Measurements from ENCODE around the gene CASP2.
"Not testable (repeated sequence)": the region's sequence is repeated elsewhere in the genome, so short reads cannot be mapped to it uniquely, and the experiment has no call there.

Gene CASP2

DNA sequence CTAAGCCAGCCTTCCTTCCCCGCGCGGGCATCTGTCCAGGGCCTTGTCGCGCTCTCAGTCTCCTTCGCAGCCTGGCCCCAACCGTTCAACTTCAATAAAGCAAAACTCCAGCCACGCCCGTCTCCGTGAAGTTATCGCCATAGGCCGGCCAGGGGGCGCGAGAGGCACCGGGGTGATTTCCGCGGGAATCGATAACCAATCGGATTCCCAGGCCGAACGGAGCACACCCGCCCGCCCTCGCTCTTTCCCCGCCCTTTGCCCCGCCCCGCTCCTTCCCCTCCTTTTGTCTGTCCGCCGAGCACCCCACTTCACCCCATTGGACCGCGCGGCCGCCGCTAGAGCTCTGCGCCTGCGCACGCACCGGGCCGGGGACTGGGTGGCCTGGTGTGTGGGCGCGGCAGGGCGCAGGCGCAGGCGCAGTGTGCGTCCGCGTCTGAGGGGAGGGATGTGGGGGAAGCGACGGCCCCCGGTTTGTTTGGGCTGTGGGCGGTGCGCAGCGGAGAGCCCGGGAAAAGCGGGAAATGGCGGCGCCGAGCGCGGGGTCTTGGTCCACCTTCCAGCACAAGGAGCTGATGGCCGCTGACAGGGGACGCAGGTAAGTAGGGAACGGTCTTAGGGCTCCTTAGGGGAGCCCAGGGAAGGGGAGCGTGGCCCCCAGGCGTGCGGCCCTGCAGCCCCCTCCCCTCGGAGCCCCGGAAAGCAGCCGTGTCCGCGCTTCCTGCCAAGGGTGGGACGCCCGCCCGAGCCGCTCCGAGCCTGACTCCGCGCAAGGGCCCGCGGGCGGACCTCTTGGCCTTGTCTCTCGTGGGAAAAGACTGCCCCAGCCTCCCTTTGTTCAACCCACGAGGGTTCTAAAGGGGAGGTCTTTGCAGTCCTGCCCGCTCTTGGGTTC is at the start of gene CASP2:
CASP2 (plus strand) TSS at position 417 of the 892 bp plus-strand sequence; CDS start at position 522, 105 bp downstream.
- DNase-seq (ENCODE audit: low spot score): peak; percentile 100

DNA sequence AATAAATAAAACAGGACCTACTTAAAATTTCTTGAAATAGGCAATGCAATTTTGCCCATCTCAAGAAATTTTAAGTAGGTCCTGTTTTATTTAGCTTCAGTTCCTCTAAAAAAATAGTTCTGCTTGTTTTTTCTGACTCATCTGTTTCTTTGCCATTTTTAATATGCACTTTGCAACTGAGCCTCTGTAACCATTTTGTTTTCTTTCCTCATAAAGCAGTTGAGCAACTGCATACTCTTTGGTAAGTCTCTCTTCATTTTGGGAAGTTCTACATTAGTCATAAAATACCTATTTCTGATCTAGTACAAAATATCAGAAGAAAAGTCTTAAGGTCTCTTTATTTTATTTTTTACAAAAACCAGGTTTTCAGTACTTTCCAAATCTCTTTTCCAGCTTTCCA is 48.3 kb upstream of the CASP2 start:
- DNase-seq (ENCODE audit: low spot score): no peak

DNA sequence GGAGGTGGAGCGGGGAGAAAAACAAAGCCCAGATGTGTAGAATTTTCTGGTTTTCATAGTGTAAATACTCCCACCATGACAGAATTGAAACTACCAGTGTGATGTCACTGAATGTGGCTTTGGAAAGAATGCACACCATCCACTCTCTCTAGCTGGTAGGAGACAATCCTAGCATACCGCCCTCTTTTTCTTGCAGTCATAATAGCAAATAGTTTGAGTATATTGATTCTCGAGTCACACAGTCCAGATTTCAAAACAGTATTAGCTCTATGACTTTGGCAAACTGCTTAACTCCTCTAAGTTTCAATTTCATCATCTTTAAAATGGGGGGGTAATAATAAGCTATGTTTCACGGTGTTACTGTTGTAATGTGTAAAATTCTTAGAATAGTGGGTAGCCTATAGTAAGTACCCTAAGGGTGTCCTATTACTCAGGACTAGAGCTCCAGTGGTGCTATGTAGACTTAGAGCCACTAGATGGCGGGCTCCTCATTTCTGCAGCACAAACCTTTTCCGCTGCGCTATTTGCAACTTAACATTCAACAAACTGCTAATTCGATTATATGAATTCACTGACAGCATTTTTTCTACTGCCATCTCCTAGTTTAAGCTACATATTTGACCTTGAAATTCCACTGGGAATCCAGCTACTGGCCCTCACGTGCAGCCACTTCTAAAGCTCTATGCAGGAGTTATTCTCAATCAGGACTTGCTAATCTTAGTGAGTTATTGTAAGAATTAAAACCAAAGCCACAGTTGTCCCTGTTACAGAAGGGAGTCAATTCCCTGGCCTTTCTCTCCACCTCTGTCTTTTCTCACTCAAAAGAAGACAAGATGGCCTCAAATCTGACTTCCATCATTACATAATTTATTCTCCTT is 47.6 kb upstream of the CASP2 start:
- DNase-seq (ENCODE audit: low spot score): peak; percentile 34

DNA sequence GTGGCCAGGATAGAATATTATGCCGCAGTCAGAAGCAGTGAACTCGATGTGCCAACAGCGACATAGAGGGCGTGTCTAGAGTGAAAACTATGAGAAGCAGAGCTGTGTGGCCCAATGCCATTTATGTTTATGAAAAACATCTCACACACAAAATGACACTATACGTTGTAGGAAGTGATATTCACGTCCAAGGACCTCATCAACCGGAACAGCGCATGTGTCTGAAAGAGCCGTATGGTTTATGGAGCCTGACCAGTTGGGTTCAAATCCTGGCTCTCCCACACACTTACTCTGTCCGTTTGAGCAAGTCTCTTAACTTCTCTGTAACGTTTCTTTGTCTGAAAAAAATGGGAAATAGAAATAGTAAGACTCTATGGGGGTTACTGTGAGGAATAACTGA is 45.8 kb upstream of the CASP2 start:
- DNase-seq (ENCODE audit: low spot score): no peak

DNA sequence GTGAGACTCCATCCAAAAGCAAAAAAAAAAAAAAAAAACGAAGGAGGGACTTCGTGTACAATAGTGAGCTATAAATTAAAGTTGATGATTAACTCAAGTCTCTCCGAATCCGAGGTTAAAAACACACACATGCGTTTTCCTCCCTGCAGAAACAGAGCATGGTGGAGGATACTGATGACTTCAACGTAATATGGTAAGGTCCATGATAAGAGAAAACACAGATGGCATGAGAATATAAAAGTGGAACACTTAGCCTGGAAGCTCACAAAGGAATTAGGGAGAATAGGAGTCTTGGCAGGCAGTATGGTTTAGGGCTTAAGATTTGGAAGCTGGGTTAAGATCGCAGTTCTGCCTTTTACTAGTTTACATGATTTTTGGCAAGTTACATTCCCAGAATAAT is 45.0 kb upstream of the CASP2 start:
- no peak for DNase-seq (ENCODE audit: low spot score)

DNA sequence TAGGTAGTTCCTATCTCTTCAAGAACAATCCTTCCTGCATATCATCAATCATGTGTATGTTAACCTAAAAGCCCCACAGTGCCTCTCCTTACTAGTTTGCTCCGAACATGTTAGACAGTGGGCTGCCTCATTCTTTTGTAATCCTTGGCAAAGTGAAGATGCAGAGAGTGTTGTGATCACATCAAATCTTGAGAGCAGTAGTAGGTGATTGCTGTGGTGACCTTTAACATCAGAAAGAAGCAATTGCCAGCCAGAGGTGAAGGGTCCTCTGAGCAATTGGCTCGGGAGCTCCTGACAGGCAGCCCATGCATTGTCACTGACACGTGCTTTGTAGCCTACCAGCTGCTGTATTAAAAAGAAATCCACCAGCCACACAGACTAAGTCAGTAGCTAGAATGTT is 44.5 kb upstream of the CASP2 start:
- no peak for DNase-seq (ENCODE audit: low spot score)

DNA sequence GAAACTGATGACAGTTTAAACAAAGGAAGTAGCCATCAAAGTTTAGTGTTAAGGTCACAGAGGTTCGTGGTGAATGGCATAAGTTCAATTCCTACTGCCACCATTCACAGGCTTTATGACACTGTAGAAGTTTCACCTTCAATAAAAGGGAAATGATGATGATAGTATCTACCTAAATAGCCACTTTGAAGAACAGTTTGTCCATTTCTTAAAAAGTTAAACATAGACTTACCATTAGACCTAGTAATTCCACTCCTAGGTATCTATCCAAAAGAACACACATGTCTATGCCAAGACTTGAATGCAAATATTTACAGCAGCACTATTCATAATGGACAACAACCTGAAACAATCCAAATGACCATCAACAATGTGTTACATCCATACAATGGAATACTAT is 43.8 kb upstream of the CASP2 start:
- DNase-seq (ENCODE audit: low spot score): no peak

DNA sequence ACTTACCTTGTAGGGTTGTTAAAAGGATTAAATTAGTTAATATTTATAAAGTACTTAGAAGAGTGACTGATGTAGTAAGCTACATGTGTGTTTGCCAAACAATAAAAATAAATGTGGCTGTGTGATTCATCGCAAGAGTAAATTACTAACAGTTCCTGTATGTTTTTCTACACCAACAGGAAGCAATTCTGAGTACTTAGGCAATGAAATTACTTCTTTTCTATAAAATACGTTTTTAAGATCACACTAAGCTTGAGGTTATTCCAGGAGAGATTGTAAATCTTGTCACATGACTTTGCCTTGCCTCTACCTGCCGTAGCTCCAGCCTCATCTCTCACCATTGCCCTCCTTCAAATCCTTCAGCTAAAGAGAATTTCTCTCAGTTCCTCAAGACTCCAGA is 43.0 kb upstream of the CASP2 start:
- DNase-seq (ENCODE audit: low spot score): no peak

DNA sequence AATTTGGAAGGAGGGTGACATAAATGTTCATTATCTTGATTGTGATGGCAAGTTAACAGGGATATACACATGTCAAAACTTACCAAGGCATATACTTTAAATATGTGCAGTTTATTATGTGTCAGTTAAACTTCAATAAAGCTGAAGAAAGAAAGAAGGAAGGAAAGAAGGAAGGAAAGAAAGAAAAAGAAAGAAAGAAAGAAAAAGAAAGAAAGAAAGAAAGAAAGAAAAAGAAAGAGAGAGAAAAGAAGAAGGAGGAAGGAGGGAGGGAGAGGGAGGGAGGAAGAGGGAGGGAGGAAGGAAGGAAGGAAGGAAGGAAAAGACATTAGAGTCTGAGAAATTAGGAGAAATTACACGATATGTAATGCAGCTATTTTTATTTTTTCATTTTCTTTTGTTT is 40.8 kb upstream of the CASP2 start:
- DNase-seq (ENCODE audit: low spot score): no peak

DNA sequence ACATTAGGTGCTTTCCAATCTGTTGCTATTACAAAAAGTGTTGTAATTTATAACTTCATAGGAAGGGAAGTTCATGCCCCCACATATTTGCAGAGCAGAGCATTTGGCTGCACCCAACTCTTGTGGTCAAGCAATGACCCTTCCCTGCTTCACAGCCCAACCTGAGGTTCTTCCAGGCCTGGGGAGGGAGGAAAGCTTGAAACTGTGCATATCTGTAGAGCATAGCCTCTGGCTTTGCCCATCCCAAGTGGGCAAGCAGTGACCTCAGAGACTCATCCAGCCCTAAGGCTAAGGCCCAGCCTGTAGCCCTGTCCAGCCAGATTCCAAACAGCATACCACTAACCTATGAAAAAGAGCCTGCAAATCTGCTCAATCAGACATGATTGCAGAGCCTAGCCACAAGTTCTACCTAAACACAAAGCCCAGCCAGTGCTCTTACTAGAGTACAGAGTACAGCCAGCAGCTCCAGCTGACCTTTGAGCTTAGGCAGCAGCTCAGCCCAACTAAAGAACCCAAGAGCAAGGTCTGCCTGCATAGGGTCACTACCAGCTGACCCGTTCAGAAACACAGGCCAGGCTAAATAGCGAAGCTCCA is 39.3 kb upstream of the CASP2 start:
- DNase-seq (ENCODE audit: low spot score): no peak

DNA sequence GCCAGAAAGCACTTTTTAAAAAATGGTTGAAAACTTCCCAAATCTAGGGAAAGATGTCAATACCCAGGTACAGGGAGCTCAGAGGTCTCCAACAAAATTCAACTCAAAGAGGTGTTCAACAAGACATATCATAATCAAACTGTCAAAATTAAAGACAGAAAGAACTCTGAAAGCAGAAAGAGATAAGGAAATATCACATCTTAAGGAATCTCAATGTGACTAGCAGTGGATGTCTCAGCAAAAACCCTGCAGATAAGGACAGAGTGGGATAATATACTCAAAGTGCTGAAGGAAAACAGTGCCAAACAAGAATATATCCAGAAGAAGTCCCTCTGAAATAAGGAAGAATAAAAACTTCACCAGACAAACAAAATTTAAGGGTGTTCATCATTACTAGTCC is 38.0 kb upstream of the CASP2 start:
- no peak for DNase-seq (ENCODE audit: low spot score)

DNA sequence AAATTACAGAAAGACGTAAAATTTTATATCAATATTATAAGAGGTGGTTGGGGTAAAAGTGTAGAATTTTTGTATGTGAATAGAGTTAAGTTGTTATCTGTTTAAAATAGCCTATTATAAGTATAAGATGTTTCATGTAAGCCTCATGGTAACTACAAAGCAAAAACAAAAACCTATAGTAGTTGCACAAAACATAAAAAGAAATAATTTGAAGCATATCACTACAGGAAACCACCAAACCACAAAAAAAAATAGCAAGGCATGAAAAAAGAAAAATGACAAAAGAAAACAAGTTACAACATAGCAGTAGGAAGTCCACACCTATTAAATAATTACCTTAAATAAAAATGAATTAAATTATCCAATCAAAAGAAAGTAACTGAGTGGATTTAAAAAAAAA is 37.3 kb upstream of the CASP2 start:
- DNase-seq (ENCODE audit: low spot score): no peak

DNA sequence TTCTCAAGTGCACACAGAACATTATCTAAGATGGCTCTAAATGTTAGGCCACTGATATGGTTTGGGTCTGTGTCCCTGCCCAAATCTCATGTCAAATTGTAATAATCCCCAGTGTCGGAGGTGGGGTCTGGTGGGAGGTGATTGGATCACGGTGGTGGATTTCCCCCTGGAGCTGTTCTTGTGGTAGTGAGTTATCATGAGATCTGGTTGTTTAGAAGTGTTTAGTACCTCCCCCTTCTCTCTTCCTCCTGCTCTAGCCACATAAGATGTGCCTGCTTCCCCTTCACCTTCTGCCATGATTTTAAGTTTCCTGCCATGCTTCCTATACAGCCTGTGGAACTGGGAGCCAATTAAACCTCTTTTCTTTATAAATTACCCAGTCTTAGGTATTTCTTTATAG is 36.1 kb upstream of the CASP2 start:
- no peak for DNase-seq (ENCODE audit: low spot score)

DNA sequence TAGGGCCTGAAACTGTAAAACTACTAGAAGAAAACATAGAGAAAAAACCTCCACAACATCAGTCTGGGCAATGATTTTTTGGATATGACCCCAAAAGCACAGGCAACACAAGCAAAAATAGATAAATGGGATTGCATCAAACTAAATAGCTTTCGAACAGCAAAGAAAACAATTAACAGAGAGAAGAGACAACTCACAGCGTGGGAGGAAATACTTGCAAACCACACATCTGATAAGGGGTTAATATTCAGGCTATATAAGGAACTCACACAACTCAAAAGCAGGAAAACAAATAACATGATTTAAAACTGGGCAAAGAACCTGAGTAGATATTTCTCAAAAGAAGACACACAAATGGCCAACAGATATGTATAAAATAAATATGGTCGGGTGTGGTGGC is 32.6 kb upstream of the CASP2 start:
- DNase-seq (ENCODE audit: low spot score): no peak

DNA sequence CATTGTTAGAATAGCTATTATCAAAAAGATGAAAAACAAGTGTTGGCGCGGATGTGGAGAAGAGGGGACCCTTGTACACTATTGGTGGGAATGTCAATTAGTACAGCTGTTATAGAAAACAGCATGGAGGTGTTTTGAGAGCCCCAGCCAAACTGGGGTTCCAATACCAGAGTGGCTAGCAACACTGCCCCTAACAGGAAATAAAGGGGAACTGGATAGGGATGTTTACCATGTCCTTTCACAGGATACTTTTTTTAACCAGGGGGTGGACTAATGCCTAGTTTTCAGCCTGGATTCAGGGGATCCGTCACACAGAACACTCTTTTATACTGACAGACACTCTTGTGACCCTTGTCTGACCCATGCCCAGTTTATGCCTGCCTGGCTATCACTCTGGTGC is 31.8 kb upstream of the CASP2 start:
- DNase-seq (ENCODE audit: low spot score): no peak

DNA sequence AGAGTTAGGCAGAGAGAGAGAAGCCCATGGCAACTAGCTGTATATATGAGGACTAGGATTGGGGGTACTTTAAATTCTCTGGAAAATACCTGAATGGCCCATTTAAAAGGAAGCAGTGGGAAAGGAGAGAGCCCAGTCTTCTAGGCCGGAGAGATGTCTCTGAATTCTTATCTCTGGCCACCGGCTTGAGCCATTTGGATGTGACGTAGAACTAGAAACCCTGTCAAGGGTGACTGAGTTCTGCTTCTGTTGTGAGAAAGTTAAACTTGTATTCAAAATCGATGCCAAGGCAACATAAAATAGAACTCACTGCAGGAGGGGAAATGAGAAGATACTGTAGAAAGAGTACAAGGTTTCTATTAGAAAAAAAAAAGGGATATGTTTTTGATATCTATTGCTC is 31.2 kb upstream of the CASP2 start:
- no peak for DNase-seq (ENCODE audit: low spot score)

DNA sequence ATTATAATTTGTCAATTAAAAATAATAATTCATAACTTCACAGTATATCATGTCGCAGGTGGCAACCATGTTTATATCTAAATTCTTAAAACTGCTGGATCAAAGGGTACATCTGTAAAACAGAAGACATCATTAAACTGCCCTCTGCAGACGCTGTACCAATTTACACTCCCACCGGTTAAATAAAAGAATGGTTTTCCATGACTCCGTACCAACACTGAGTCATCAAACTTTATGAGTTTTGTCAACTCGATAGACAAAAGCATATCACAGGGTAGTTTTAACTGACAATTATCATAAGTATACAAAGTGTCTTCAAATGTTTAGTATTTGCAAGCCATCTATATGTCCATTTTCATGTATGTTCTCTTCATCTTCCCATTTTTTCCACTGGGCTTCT is 30.6 kb upstream of the CASP2 start:
- DNase-seq (ENCODE audit: low spot score): no peak

DNA sequence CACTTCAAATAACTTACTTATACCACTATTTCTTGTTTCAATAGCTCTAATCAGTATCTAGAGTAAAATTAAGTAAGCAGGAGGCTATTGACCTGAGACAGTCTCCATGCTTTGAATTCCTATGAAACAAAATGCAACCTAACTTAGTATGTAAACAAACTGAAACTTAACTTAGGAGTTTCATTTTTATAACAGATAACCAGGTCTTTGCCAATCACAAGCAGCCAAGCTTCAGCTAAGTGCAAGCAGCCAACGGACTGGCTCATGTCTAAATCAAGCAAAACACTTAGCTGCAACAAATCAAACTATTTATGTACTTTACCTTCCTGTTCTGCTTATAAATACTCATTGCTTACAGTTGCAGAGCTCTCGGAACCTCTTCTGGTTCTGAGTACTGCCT is 29.3 kb upstream of the CASP2 start:
- peak; percentile 8 for DNase-seq (ENCODE audit: low spot score)

DNA sequence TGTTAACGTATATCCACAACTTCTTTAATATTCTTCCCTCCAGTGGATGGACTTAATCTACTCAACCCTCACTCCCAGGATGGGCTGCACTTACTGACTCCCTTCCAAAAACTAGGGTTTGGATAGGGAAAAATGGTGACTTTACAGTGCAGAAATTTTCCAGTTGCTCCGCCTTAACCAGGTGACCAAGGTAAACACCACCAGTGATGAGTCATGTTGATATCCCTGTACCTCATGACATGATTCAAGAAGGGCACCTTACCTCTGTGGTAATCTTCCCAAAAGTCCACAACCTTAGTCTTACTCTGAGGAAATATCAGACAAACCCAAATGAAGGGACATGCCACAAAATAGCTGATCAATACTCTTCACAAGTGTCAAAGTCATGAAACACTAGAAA is 28.4 kb upstream of the CASP2 start:
- DNase-seq (ENCODE audit: low spot score): no peak

DNA sequence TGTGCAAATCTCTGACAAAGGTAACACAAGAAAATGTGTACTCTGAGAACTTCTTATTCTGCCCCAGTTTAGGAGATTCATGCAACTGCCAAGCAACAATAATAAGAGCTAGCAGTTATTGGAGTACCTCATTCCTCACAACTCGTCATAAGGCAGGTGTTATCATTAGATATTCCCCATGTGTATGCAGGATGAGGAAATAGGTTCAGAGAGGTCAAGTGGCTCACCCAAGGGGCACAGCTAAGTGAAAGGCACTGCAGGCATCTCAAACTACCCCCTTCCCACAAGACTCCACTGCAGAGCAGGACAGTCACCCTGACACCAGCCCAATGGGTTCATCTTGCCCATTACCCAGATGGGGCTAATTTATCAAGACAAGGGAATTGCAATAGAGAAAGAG is 26.2 kb upstream of the CASP2 start:
- no peak for DNase-seq (ENCODE audit: low spot score)

DNA sequence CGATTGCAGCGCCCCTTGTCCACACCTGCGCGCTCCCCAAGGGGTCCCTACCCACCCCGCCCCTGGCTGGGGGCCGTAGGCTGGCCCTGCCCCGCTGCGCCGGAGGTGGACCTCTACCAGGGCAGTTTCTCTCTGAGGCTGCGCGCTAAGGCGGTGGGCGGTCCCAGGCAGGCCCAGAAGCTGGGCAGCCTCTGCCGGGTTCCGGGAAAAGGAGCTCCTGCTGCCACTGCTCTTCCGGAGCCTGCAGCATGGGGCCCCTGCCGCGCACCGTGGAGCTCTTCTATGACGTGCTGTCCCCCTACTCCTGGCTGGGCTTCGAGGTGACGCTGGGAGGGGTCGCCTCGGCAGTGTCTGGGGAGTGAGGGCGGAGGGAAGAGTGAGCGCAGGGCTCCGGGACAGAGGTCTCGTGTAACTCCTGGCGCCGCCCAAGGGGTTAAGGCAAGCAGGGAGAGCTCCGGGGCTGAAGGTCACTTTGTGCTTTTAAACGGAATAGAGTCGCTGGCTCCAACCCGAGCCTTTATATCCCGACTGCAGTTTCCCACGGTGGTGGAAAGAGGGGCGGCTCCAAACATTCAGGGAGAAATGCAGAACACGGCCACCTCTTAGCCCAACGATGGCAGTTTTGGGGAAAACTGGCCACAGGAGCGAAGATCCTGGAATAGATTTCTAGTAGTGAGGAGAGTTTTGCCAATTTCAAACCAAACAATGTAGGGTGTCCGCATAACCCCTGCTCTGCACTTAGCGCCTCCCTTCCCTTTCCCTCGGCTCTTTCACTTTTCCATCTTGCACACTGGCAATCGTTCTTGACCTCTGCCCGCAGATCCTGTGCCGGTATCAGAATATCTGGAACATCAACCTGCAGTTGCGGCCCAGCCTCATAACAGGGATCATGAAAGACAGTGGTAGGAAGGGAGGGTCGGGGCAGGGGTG is 24.6 kb upstream of the CASP2 start, which contains the start of gene GSTK1:
GSTK1 (plus strand) TSS at position 176 of the 930 bp plus-strand sequence; CDS start at position 249, 73 bp downstream.
- peak; percentile 82 for DNase-seq (ENCODE audit: low spot score)

DNA sequence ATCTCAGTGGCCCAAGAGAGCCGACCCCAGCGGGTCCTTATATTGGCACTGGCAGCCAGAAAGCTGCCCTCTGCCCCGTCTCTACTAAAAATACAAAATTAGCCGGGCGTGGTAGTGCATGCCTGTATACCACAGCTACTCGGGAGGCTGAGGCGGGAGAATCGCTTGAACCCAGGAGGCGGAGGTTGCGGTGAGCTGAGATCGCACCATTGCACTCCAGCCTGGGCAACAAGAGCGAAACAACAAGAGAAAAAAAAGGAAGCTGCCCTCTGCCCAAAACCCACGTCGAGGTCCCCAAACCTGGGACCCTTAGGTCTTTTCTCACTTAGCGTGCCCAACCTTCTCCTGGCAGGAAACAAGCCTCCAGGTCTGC is 24.0 kb upstream of the CASP2 start:
- not testable (repeated sequence) for DNase-seq (ENCODE audit: low spot score)

All from hepatic stellate cell (primary cell).